Activated CD4-positive, alpha-beta T cell treated with anti-CD3 and anti-CD28 coated beads, Interleukin-2, amount 50 U/mL, for 48 hours (primary cell): ENCODE results near the gene SAA4.

ENCODE experiments used
- DNase-seq, 2 experiments: peaks; one replicate each; pipeline ENCODE4 v3.0.0-alpha.2; 2020

Gene SAA4

DNA sequence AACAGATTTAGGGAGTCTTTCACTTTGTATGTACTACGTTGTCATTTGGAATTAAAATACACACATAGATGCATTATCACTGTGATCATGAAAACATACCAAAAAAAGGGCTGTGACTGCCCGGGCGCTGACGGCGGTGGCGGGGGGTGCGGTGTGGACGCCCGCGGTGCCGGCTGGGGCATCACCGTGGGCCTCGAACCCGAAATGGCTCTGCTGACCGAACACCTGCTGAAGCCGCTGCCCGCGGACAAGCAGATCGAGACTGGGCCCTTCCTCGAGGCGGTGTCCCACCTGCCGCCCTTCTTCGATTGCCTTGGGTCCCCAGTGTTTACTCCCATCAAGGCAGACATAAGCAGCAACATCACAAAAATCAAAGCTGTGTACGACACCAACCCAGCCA lies 47.8 kb downstream of the SAA4 start:
- no peak for DNase-seq
